HCT116 (cell line): Measurements from ENCODE around the gene PRDM2. TPM values are rescaled to one million over a fixed set of nuclear protein-coding genes. Genes with fewer than 3 reads are reported as not detected.

Source experiments
- ATAC-seq: fragments of 200-7000 bp; cut with Tn5 transposase; 2 replicates; pipeline ENCODE4 v1.9.1; 2020; ENCODE audit warnings: mild to moderate bottlenecking, moderate library complexity
- BruUV-seq: library from RNA; stranded (reverse); fragments of 400-500 nt; replicated peaks from 2 replicates; lab custom pipeline; 2021; lab: Mats Ljungman, UMichigan
- CTCF ChIA-PET: fragments of 300-600 bp; sonication (Branson Sonifier 250); formaldehyde crosslinking; loops from one replicate; lab custom pipeline; 2021; ENCODE audit warnings: antibody characterized with exemption; lab: Charles Lee
- POLR2A ChIA-PET: fragments of 300-600, 350-600 bp; sonication (Branson Sonifier 250); formaldehyde crosslinking; loops from one replicate; lab custom pipeline; 2021; ENCODE audit warnings: antibody characterized with exemption; lab: Charles Lee
- RAD21 ChIA-PET, 2 experiments: fragments of 300-600 bp; sonication (Branson Sonifier 250); formaldehyde crosslinking; loops; one replicate each; lab custom pipeline; 2023; ENCODE audit warnings: low total read pairs in 2 of 2; ENCODE audit not compliant: uncharacterized antibody in 2 of 2, unreplicated experiment in 2 of 2, low non-redundant PET in 1 of 2; lab: Charles Lee
- DNase-seq: peaks from one replicate; pipeline ENCODE4 v3.0.0-alpha.2; 2010; ENCODE audit warnings: low read depth, low spot score
- H2AFZ ChIP-seq: fragments of 200-600 bp; shearing (Covaris generic), sonication (generic); 2 replicates; pipeline ENCODE4 v1.6.1; 2017; ENCODE audit warnings: low read depth, mixed run types, mixed read lengths, antibody characterized with exemption, low read length; ENCODE audit not compliant: poor library complexity, severe bottlenecking
- H3K27ac ChIP-seq: 2 replicates; pipeline ENCODE4 v1.5.1; 2012; ENCODE audit warnings: low read depth, low read length
- H3K27me3 ChIP-seq: fragments of 200-600 bp; sonication (generic); 2 replicates; pipeline ENCODE4 v1.6.1; 2016; ENCODE audit warnings: mixed run types, low read length, mixed read lengths; ENCODE audit not compliant: insufficient read depth
- H3K36me3 ChIP-seq, 2 experiments: fragments of 200-500 bp in 1 of 2; fragments of 200-600 bp in 1 of 2; sonication (Bioruptor generic) in 1 of 2; sonication (generic) in 1 of 2; 2 replicates each; pipeline versions ENCODE4 v1.5.1 to v1.6.1; 2014 to 2016; ENCODE audit warnings: low read length in 2 of 2, inconsistent platforms in 1 of 2, mixed read lengths in 1 of 2, mixed run types in 1 of 2; ENCODE audit not compliant: insufficient read depth in 2 of 2, control insufficient read depth in 1 of 2
- H3K4me1 ChIP-seq, 2 experiments: fragments of 200-600 bp in 1 of 2; sonication (generic) in 1 of 2; 2 replicates each; pipeline versions ENCODE4 v1.5.1 to v1.6.1; 2012 to 2017; ENCODE audit warnings: low read length in 2 of 2, inconsistent platforms in 1 of 2, mild to moderate bottlenecking in 1 of 2, mixed read lengths in 1 of 2, mixed run types in 1 of 2, moderate library complexity in 1 of 2; ENCODE audit not compliant: insufficient read depth in 2 of 2, control insufficient read depth in 1 of 2
- H3K4me2 ChIP-seq: fragments of 200-600 bp; sonication (generic); 2 replicates; pipeline ENCODE4 v1.6.1; 2017; ENCODE audit warnings: mixed run types, low read length, mixed read lengths
- H3K4me3 ChIP-seq, 2 experiments: fragments of 200-600 bp in 1 of 2; sonication (generic) in 1 of 2; replicated peaks in 1 of 2; 2 replicates each; pipeline ENCODE4 v1.5.1; 2011 to 2016; ENCODE audit warnings: low read length in 2 of 2, control low read depth in 1 of 2, low read depth in 1 of 2, mild to moderate bottlenecking in 1 of 2, mixed read lengths in 1 of 2, mixed run types in 1 of 2
- H3K79me2 ChIP-seq: fragments of 200-600 bp; sonication (generic); 2 replicates; pipeline ENCODE4 v1.6.1; 2017; ENCODE audit warnings: mild to moderate bottlenecking, mixed run types, low read length, moderate library complexity, mixed read lengths; ENCODE audit not compliant: insufficient read depth
- H3K9ac ChIP-seq: fragments of 200-600 bp; sonication (generic); 2 replicates; pipeline ENCODE4 v1.6.1; 2016; ENCODE audit warnings: low read length, mixed read lengths
- H3K9me2 ChIP-seq: fragments of 200-600 bp; sonication (generic), shearing (Covaris generic); 2 replicates; pipeline ENCODE4 v1.6.1; 2017; ENCODE audit warnings: mixed run types, mild to moderate bottlenecking, moderate library complexity; ENCODE audit not compliant: insufficient read depth
- H3K9me3 ChIP-seq, 2 experiments: fragments of 200-500 bp in 1 of 2; fragments of 200-600 bp in 1 of 2; sonication (Bioruptor generic) in 1 of 2; sonication (generic) in 1 of 2; 2 replicates each; pipeline ENCODE4 v1.6.1; 2014 to 2017; ENCODE audit warnings: low read length in 2 of 2, mixed read lengths in 2 of 2, inconsistent platforms in 1 of 2, low read depth in 1 of 2, mild to moderate bottlenecking in 1 of 2, mixed run types in 1 of 2, moderate library complexity in 1 of 2; ENCODE audit not compliant: control insufficient read depth in 1 of 2, insufficient read depth in 1 of 2
- H4K20me1 ChIP-seq: fragments of 200-600 bp; sonication (generic), shearing (Covaris generic); 2 replicates; pipeline ENCODE4 v1.6.1; 2017; ENCODE audit warnings: mixed run types, mild to moderate bottlenecking, moderate library complexity; ENCODE audit not compliant: insufficient read depth
- EGR1 ChIP-seq: IDR thresholded peaks from 2 replicates; pipeline ENCODE4 v1.6.1; 2012; ENCODE audit warnings: low read depth
- JUND ChIP-seq: IDR thresholded peaks from 2 replicates; pipeline ENCODE4 v1.6.1; 2012
- POLR2AphosphoS5 ChIP-seq: IDR thresholded peaks from 2 replicates; pipeline ENCODE4 v1.6.1; 2011; ENCODE audit warnings: mild to moderate bottlenecking, low read depth, low read length, moderate library complexity
- SIN3A ChIP-seq: IDR thresholded peaks from 2 replicates; pipeline ENCODE4 v1.6.1; 2012; ENCODE audit warnings: low read depth
- SP1 ChIP-seq: IDR thresholded peaks from 2 replicates; pipeline ENCODE4 v1.6.1; 2012; ENCODE audit warnings: low read depth
- intact Hi-C: fragments of 100-400 bp; cut with micrococcal nuclease; formaldehyde crosslinking; loops from 2 replicates; pipeline ENCODE4 v1.10.0; 2022
- total RNA-seq: library from RNA; stranded (reverse); gene quantifications from one replicate; pipeline ENCODE4 v1.2.1, GENCODE V29; 2021; ENCODE audit not compliant: unreplicated experiment
- TF ChIP-seq, protein P1 (sequence below), 3 experiments: fragments of 200-600 bp in 1 of 3; sonication (generic) in 1 of 3; IDR thresholded peaks in 2 of 3; conservative IDR thresholded peaks in 1 of 3; 2 replicates each; pipeline ENCODE4 v1.5.1; 2012 to 2017; ENCODE audit warnings: low read depth in 2 of 3, low read length in 2 of 3, antibody characterized with exemption in 1 of 3, borderline replicate concordance in 1 of 3, control low read depth in 1 of 3, mild to moderate bottlenecking in 1 of 3, mixed read lengths in 1 of 3, mixed run types in 1 of 3, moderate library complexity in 1 of 3; ENCODE audit not compliant: insufficient read depth in 1 of 3
- TF ChIP-seq, protein P2 (sequence below): IDR thresholded peaks from 2 replicates; pipeline ENCODE4 v1.6.1; 2012; ENCODE audit warnings: low read depth
- TF ChIP-seq, protein P3 (sequence below): IDR thresholded peaks from 2 replicates; pipeline ENCODE4 v1.6.1; 2012

Gene PRDM2
- total RNA-seq, 1 experiment from 2014 or later, result 17.3 TPM

DNA sequence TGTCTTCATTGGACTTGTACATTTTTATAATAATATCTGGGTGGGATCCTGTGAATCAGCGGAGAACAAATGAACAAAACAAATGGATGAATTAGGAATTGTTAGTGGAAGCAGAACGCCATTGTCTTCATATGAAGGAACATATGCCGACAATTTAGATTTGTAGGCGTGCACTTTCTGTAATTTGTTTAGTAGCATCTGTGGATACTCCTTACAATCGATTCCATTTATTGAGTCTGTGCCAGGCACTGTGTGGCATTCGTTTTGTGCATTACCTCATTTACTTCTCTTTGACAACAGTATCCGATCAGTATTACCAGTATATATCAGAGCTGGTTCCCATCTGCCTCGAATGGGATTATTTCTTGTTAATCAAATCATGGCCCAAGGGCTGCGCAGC is 61.9 kb downstream of the PRDM2 start:
- H3K27ac ChIP-seq, result no peak overlapping the region
- ChIA-PET CTCF (no interaction called here), POLR2A (no interaction called here), RAD21 (no interaction called here)
- H3K27me3 ChIP-seq, result no peaks in the 10 kb centered on the region
- H3K9me3 ChIP-seq, result no peaks in the 10 kb centered on the region
- peaks cover 99% of the 10 kb centered on the region for H3K79me2 ChIP-seq
- TF ChIP-seq, protein P1, sequence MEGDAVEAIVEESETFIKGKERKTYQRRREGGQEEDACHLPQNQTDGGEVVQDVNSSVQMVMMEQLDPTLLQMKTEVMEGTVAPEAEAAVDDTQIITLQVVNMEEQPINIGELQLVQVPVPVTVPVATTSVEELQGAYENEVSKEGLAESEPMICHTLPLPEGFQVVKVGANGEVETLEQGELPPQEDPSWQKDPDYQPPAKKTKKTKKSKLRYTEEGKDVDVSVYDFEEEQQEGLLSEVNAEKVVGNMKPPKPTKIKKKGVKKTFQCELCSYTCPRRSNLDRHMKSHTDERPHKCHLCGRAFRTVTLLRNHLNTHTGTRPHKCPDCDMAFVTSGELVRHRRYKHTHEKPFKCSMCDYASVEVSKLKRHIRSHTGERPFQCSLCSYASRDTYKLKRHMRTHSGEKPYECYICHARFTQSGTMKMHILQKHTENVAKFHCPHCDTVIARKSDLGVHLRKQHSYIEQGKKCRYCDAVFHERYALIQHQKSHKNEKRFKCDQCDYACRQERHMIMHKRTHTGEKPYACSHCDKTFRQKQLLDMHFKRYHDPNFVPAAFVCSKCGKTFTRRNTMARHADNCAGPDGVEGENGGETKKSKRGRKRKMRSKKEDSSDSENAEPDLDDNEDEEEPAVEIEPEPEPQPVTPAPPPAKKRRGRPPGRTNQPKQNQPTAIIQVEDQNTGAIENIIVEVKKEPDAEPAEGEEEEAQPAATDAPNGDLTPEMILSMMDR (IDR thresholded peaks at IDR 0.05 in 2 of 3, conservative IDR thresholded peaks at IDR 0.05 in 1 of 3; ENCODE audit: borderline replicate concordance in 1 of 3, insufficient read depth in 1 of 3, low read depth in 2 of 3, low read length in 2 of 3), result no peak
- TF ChIP-seq, protein P2, sequence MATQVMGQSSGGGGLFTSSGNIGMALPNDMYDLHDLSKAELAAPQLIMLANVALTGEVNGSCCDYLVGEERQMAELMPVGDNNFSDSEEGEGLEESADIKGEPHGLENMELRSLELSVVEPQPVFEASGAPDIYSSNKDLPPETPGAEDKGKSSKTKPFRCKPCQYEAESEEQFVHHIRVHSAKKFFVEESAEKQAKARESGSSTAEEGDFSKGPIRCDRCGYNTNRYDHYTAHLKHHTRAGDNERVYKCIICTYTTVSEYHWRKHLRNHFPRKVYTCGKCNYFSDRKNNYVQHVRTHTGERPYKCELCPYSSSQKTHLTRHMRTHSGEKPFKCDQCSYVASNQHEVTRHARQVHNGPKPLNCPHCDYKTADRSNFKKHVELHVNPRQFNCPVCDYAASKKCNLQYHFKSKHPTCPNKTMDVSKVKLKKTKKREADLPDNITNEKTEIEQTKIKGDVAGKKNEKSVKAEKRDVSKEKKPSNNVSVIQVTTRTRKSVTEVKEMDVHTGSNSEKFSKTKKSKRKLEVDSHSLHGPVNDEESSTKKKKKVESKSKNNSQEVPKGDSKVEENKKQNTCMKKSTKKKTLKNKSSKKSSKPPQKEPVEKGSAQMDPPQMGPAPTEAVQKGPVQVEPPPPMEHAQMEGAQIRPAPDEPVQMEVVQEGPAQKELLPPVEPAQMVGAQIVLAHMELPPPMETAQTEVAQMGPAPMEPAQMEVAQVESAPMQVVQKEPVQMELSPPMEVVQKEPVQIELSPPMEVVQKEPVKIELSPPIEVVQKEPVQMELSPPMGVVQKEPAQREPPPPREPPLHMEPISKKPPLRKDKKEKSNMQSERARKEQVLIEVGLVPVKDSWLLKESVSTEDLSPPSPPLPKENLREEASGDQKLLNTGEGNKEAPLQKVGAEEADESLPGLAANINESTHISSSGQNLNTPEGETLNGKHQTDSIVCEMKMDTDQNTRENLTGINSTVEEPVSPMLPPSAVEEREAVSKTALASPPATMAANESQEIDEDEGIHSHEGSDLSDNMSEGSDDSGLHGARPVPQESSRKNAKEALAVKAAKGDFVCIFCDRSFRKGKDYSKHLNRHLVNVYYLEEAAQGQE, result no peak
- no peak for TF ChIP-seq EGR1
- no peak for TF ChIP-seq JUND
- TF ChIP-seq POLR2AphosphoS5, result no peak
- no peak for TF ChIP-seq SIN3A
- TF ChIP-seq, protein P3, sequence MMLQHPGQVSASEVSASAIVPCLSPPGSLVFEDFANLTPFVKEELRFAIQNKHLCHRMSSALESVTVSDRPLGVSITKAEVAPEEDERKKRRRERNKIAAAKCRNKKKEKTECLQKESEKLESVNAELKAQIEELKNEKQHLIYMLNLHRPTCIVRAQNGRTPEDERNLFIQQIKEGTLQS, result no peak
- no peak for TF ChIP-seq SP1
- H3K9ac ChIP-seq, result no peak overlapping the region
- ATAC-seq (no peak), DNase-seq (no peak)
- no peaks in the 10 kb centered on the region for H3K9me2 ChIP-seq
- H3K4me1 ChIP-seq, result peaks cover 59 to 67% of the 10 kb centered on the region in 2 experiments
- intact Hi-C loops, result no loop called here
- H3K36me3 ChIP-seq, result no peaks in the 10 kb centered on the region
- no peak overlapping the region for H2AFZ ChIP-seq
- no peak overlapping the region for H3K4me2 ChIP-seq
- H4K20me1 ChIP-seq, result peaks cover 21% of the 10 kb centered on the region; the same call in 1 of the 2 replicates
- no TSS peak for BruUV-seq
- H3K4me3 ChIP-seq, result no peak overlapping the region
